ENCODE measurements around the gene LYZL2. TPM values are rescaled to one million over a fixed set of nuclear protein-coding genes. Genes with fewer than 3 reads are reported as not detected.
"Not testable (repeated sequence)": the region's sequence is repeated elsewhere in the genome, so short reads cannot be mapped to it uniquely, and the experiment has no call there.

The LYZL2 gene
- not detected for total RNA-seq
- polyA plus RNA-seq: not detected

GRCh38 chr10:30629653-30630052 lies at the start of gene LYZL2:
Gene LYZL2, minus strand, starts transcription at chr10:30629753. Its CDS starts 2,838 bp downstream, at chr10:30626915.
- Histone ChIP-seq H3K27ac (ENCODE audit: low read depth) (no peak within 1 kb of the TSS), H3K4me3 (ENCODE audit: low read depth, low read length) (no peak within 1 kb of the TSS), H3K36me3 (ENCODE audit: insufficient read depth) (no peaks in the 10 kb centered on the region), H3K4me1 (ENCODE audit: insufficient read depth) (no peaks in the 10 kb centered on the region)
- WGBS: 83% methylated on average over 6 of the region's 6 CpGs
- no peak for DNase-seq (ENCODE audit: extremely low spot score)

DNA sequence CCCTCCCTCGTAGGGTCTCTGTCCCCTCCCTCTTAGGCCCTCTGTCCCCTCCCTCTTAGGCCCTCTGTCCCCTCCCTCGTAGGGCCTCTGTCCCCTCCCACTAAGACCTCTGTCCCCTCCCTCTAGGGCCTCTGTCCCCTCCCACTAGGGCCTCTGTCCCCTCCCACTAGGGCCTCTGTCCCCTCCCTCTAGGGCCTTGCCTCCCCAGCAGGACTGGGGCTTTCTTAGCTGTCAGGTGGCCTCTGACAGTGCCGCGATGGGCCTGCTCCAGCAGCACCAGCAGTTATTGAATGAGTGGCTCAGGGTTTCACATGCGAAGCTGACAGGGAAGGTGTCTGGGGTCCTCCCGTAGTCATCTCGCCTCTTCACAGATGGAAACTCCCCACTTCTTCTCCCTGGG lies 48.1 kb upstream of the LYZL2 start:
- DNase-seq (ENCODE audit: extremely low spot score); H3K4me1 ChIP-seq (ENCODE audit: insufficient read depth); H3K4me3 ChIP-seq (ENCODE audit: low read depth, low read length); H3K36me3 ChIP-seq (ENCODE audit: insufficient read depth); H3K27ac ChIP-seq (ENCODE audit: low read depth): not testable (repeated sequence)
- 54% methylated on average over 4 of the region's 7 CpGs for WGBS

DNA sequence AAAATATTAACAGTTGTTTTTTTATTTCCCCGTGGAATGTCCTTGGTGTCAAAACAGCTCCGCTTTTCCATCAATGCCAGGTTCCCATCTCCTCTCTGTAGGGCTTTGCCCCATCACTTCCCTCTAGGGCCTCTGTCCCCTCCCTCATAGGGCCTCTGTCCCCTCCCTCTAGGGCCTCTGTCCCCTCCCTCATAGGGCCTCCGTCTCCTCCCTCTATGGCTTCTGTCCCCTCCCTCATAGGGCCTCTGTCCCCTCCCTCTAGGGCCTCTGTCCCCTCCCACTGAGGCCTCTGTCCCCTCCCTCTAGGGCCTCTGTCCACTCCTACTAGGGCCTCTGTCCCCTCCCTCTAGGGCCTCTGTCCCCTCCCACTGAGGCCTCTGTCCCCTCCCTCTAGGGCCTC lies 47.6 kb upstream of the LYZL2 start:
- DNase-seq (ENCODE audit: extremely low spot score); H3K4me3 ChIP-seq (ENCODE audit: low read depth, low read length): not testable (repeated sequence)

GRCh38 chr10:30675791-30676718 lies 46.5 kb upstream of the LYZL2 start:
- WGBS: 74% methylated on average over 11 of the region's 13 CpGs

More for the DNA sequence above, 47.6 kb upstream of the LYZL2 start:
- WGBS: 53% methylated on average over 3 of the region's 3 CpGs
- not testable (repeated sequence) for H3K36me3 ChIP-seq (ENCODE audit: insufficient read depth); H3K27ac ChIP-seq (ENCODE audit: low read depth); H3K4me1 ChIP-seq (ENCODE audit: insufficient read depth)

DNA sequence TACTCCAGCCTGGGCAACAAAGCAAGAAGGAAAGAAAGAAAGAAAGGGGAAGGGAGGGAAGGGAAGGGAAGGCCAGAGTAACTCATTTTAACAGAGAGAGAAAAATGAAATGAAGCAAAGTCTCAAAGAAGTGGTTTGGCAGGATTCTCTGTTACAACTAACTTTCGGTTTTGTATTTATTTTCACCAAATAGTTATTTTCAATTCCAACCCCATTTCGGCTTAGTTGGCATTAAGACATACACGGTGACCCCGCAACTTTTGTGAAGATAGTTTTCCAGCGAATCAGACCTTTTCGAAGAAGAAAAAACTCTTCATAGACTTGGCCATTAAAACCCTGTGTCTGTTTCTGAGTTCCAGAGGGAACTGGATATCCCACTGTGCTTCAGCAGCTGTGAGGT lies 45.2 kb upstream of the LYZL2 start:
- Histone ChIP-seq H3K36me3 (ENCODE audit: insufficient read depth) (no peaks in the 10 kb centered on the region), H3K27ac (ENCODE audit: low read depth) (no peak overlapping the region), H3K4me3 (ENCODE audit: low read depth, low read length) (no peak overlapping the region), H3K4me1 (ENCODE audit: insufficient read depth) (no peaks in the 10 kb centered on the region)
- no peak for DNase-seq (ENCODE audit: extremely low spot score)
- WGBS: 78% methylated on average over 6 of the region's 6 CpGs

More at GRCh38 chr10:30675791-30676718, 46.5 kb upstream of the LYZL2 start:
- Histone ChIP-seq H3K27ac (ENCODE audit: low read depth) (no peak overlapping the region), H3K36me3 (ENCODE audit: insufficient read depth) (no peaks in the 10 kb centered on the region), H3K4me3 (ENCODE audit: low read depth, low read length) (no peak overlapping the region), H3K4me1 (ENCODE audit: insufficient read depth) (no peaks in the 10 kb centered on the region)
- DNase-seq (ENCODE audit: extremely low spot score): no peak

DNA sequence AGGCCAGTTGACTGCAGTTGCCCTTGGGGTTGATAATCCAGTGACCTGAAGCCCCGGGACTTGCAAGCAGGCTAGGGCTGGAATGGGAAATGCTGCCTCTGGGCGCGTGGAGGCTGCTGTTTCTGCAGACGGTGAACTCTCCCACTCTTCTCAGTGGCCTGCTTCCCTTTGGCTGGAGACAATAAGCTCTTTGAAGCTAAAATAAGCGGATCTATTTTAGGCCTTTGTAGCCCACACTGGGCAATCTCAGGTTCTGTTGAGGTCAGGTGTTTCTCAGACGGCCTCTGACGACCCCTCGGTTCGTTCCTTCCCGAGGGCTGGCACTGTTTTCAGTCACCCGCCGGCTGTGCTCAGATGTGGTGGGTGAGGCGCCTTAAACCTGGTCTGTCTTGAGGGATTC lies 43.7 kb upstream of the LYZL2 start:
- H3K4me3 ChIP-seq (ENCODE audit: low read depth, low read length); H3K36me3 ChIP-seq (ENCODE audit: insufficient read depth); H3K27ac ChIP-seq (ENCODE audit: low read depth); H3K4me1 ChIP-seq (ENCODE audit: insufficient read depth); DNase-seq (ENCODE audit: extremely low spot score): not testable (repeated sequence)
- WGBS: 83% methylated on average over 8 of the region's 13 CpGs

DNA sequence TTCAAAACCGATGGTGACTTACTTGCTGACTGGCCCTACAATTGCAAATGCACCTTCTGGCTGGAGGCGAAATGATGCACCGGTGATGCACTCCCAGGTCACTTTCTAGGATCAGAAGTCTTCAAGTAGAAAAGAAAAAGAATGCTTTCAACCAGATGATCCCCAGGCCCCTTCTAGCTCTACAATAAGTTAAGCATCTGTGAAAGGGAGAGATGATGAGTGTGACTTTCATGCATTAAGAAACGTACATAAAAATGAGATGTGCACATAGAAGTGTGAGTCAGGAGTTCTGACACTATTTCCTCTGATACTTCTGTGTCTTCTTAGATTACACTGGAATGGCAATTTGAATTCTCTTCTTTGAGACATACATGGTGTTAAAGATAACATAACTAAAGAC lies 42.8 kb upstream of the LYZL2 start:
- not testable (repeated sequence) for H3K36me3 ChIP-seq (ENCODE audit: insufficient read depth); H3K4me1 ChIP-seq (ENCODE audit: insufficient read depth); H3K4me3 ChIP-seq (ENCODE audit: low read depth, low read length); DNase-seq (ENCODE audit: extremely low spot score); H3K27ac ChIP-seq (ENCODE audit: low read depth)
- 89% methylated on average over 4 of the region's 4 CpGs for whole genome bisulfite sequencing

DNA sequence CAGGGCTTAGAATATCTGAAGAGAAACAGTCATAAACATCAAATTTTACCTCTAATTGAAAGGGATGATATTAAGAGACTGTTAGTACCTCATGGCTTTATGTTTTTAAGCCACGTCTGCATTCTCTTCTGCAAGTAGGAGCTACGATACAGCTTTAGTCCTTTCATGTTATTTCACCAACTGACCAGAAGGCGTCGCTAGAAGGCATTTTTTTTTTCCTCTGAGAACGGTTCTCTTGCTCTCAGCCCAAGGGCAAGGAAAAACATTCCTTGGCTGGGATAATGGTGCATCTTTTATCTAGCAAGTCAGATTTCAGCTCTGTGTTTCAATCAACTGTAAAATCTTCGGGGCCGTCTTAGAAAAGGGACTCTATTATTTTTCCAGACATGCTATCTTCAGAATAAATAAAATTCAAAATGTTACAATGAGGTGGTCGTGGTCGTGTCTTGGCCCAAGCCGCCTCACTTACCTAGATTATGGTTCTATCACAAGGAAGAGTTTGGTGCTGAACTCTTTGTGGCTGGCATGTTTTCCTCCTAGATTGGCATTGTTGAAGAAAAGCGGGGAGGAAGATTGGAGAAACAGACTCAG lies 41.6 kb upstream of the LYZL2 start:
- Histone ChIP-seq H3K27ac (ENCODE audit: low read depth) (no peak overlapping the region), H3K36me3 (ENCODE audit: insufficient read depth) (no peaks in the 10 kb centered on the region), H3K4me1 (ENCODE audit: insufficient read depth) (no peaks in the 10 kb centered on the region), H3K4me3 (ENCODE audit: low read depth, low read length) (no peak overlapping the region)
- peak; percentile 35 for DNase-seq (ENCODE audit: extremely low spot score)
- WGBS: 36% methylated on average over 11 of the region's 11 CpGs

GRCh38 chr10:30667982-30668381 lies 38.4 kb upstream of the LYZL2 start:
- not testable (repeated sequence) for H3K27ac ChIP-seq (ENCODE audit: low read depth); H3K36me3 ChIP-seq (ENCODE audit: insufficient read depth); H3K4me3 ChIP-seq (ENCODE audit: low read depth, low read length); H3K4me1 ChIP-seq (ENCODE audit: insufficient read depth); DNase-seq (ENCODE audit: extremely low spot score)
- 48% methylated on average over 11 of the region's 11 CpGs for WGBS

DNA sequence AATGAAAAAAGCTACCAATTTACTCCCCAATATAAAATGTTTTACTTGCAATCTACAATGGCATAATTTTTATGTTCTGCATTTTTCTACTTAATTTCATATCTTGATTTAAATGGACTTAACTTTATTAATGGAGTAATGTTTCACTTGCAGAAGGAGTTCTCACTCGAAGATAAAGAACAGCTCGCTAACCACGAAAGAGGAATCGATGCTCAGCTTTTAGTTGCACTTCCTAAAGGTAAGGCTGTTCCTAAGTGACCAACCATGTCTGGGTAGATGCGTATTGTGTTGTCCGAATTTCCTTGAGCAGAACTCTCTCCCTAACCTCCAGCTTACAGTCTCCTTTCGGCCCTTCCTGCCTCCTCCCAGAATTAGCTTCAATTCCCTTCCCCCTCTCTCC lies 33.9 kb upstream of the LYZL2 start:
- not testable (repeated sequence) for H3K4me1 ChIP-seq (ENCODE audit: insufficient read depth); H3K4me3 ChIP-seq (ENCODE audit: low read depth, low read length); H3K36me3 ChIP-seq (ENCODE audit: insufficient read depth); H3K27ac ChIP-seq (ENCODE audit: low read depth); DNase-seq (ENCODE audit: extremely low spot score)
- whole genome bisulfite sequencing: 81% methylated on average over 4 of the region's 7 CpGs

GRCh38 chr10:30662814-30663213 lies 33.3 kb upstream of the LYZL2 start:
- H3K36me3 ChIP-seq (ENCODE audit: insufficient read depth): no peaks in the 10 kb centered on the region
- no peak overlapping the region for H3K4me3 ChIP-seq (ENCODE audit: low read depth, low read length)
- WGBS: 86% methylated on average over 6 of the region's 6 CpGs
- no peak overlapping the region for H3K27ac ChIP-seq (ENCODE audit: low read depth)
- no peak for DNase-seq (ENCODE audit: extremely low spot score)
- no peaks in the 10 kb centered on the region for H3K4me1 ChIP-seq (ENCODE audit: insufficient read depth)

- 77% methylated on average over 3 of the region's 3 CpGs for WGBS
- H3K27ac ChIP-seq (ENCODE audit: low read depth); H3K4me1 ChIP-seq (ENCODE audit: insufficient read depth); DNase-seq (ENCODE audit: extremely low spot score); H3K36me3 ChIP-seq (ENCODE audit: insufficient read depth); H3K4me3 ChIP-seq (ENCODE audit: low read depth, low read length): not testable (repeated sequence)
Measured at GRCh38 chr10:30660314-30660713, 30.8 kb upstream of the LYZL2 start.

- Histone ChIP-seq H3K36me3 (ENCODE audit: insufficient read depth) (no peaks in the 10 kb centered on the region), H3K4me3 (ENCODE audit: low read depth, low read length) (no peak overlapping the region), H3K4me1 (ENCODE audit: insufficient read depth) (no peaks in the 10 kb centered on the region), H3K27ac (ENCODE audit: low read depth) (no peak overlapping the region)
- WGBS: 44% methylated on average over 5 of the region's 5 CpGs
- no peak for DNase-seq (ENCODE audit: extremely low spot score)
Measured at GRCh38 chr10:30656233-30656632, 26.7 kb upstream of the LYZL2 start.

- not testable (repeated sequence) for H3K27ac ChIP-seq (ENCODE audit: low read depth); H3K4me1 ChIP-seq (ENCODE audit: insufficient read depth); H3K4me3 ChIP-seq (ENCODE audit: low read depth, low read length); H3K36me3 ChIP-seq (ENCODE audit: insufficient read depth); DNase-seq (ENCODE audit: extremely low spot score)
- 55% methylated on average over 8 of the region's 8 CpGs for WGBS
Measured at GRCh38 chr10:30655001-30655400, 25.4 kb upstream of the LYZL2 start.
